GM19239 (cell line): ENCODE data around the gene DMGDH.
"Not testable (repeated sequence)": the region's sequence is repeated elsewhere in the genome, so short reads cannot be mapped to it uniquely, and the experiment has no call there.

Experiments
- DNase-seq: peaks from one replicate; pipeline ENCODE4 v3.0.0; 2011; ENCODE audit warnings: low spot score; ENCODE audit not compliant: insufficient read length
- FAIRE-seq: peaks from 2 replicates; lab custom pipeline; 2011; peaks lifted over from hg19 to GRCh38; lab: Jason Lieb, UNC

DMGDH gene

DNA sequence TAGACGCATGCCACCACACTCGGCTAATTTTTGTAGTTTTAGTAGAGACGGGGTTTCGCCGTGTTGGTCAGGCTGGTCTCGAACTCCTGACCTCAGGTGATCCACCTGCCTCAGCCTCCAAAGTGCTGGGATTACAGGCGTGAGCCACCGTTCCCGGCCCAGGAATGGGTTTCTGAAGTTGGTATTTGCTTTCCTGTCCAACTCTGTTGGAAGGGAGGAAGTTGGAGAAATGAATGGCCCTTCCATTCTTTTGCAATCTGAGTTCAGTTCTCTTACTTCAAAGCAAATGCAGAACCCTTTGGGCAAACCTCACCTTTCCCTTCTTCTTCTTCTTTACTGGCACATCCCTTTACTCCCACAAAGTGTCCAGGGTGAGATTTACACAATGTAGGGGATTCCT, 86.3 kb downstream of the DMGDH start:
- not testable (repeated sequence) for FAIRE-seq, DNase-seq

DNA sequence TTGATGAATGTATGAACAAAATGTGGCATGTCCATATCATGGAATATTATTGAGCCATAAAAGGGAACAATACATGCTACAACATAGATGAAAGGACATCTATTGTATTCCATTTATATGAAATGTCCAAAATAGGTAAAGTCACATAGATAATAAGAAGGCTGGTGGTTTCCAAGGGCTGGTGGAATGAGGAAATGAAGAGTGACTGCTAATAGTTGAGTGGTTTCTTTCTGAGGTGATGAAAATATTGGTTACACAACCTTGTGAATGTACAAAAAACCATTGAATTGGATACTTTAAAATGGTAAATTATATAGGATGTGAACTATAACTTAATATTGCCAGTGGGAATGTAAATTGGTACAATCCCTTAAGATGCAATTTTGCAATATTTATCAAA, 89.6 kb downstream of the DMGDH start:
- no peak for FAIRE-seq
- DNase-seq = no peak

DNA sequence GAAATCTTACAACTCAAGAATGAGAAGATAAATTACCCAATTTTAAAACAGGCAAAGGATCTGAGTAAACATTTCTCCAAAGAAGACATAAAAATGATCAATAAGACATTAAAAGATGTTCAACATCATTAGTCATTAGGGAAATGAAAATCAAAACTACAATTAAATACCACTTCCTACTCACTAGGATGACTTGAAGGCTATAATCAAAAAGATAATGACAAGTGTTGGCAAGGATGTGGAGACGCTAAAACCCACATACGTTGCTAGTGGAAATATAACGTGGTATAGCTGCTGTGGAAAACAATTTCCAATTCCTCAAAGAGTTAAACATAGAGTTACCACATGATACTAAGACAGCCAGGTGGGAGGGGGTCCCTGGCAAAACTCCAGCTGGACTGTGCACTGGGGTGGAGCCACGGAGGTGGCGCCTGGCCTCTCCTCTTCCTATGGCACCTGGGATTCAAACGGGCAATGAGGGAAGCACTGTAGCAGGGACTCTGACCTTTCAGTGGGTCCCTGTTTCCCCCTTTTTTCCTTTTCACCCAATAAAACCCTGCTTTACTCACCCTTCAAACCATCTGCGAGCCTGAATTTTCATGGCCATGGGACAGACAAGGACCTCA, 90.2 kb downstream of the DMGDH start:
- no peak for FAIRE-seq

DNA sequence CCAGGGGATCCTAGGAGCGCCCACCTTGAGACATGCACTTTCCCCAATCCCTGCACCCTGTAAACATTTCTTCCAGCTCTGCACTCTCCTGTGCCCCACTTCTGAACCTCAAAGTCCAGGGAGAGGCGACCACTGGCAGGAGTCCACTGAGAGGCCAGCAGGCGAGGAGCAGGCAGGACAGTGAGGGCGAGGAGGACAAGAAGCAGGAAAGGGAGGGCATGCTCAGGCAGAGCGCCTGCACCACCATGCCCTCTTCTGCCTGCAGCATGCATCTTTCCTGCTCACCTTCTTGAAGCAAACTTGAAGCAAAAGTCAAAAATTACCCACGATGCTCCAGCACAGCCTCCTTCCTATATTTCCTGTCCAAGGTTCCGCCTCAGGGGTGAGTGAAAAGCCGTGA, 94.4 kb downstream of the DMGDH start:
- DNase-seq = no peak
- no peak for FAIRE-seq

More for the DNA sequence above, 90.2 kb downstream of the DMGDH start:
- no peak for DNase-seq

DNA sequence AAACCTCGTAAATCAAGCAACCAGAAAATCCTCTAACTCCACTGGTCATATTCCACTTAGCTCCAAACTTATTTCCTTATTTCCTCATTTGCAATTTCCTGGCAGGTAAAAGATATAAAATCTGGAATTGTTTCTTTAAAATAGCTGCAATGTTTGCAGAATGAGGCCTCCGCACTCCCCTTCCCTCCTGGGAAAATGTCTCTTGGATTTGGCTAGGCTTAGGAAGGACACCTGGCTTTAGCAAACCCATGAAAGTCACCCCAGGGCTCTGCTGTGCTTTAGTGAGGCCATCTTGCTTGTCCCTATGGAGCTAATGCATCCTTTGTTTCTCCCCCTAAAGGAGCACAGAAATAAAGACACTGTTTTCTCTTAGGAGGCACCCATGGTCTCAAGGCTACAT, 94.9 kb downstream of the DMGDH start:
- DNase-seq (no peak), FAIRE-seq (no peak)

DNA sequence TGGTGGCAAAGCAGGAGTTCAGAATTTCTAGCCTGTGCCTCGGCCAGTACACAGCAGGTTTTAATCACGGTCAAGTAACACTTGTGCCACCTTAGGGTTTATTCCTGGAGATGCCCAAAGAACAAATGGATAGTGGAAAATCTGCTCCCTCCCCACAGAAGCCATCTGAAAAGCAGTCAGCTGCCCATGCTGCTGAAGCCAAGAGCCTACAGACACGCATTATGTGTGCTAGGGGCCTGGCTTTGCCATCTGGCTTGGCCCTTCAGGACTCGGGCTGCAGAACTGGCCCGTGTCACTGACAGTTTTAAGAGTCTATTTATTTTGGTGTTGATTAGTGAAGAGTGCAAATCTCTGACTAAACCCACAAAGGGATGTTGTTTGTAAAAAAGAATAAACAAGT, 95.5 kb downstream of the DMGDH start:
- no peak for FAIRE-seq

DNA sequence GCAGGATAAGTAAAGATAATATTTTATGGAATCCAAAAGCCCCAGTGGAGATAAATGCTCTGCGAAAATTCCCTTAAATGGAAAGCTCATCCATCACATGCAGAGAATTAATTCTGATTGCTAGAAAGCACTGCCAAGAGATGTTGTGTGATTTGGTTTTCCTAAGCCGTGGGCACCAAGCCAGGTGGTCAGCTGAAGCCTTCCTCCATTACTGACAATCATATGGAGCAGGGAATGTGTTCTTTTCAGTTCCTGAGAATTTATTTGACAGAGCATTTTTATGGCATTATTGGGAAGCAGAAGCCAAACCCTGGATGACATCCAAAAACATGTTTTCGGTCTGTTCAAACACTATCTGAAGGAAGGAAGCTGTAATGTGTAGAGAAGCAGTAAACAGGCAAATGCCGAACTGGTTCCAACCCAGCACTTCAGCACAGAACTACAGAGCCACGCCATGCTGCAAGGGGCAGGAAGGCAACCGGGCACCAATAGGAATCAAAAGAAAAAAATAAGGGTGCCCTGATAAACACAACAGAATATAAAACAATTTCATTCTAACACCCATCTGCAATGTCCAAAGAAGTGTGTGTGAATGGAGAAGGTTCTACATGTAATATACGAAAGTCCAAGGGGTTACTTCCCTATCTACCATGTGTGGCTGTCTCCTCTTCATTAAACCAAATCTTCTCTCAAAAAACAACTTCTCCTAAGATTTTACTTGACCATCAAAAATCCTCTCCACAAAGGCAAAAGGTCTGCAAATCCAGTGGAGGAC, 96.6 kb downstream of the DMGDH start:
- DNase-seq = no peak
- no peak for FAIRE-seq

More for the DNA sequence above, 95.5 kb downstream of the DMGDH start:
- DNase-seq = no peak

DNA sequence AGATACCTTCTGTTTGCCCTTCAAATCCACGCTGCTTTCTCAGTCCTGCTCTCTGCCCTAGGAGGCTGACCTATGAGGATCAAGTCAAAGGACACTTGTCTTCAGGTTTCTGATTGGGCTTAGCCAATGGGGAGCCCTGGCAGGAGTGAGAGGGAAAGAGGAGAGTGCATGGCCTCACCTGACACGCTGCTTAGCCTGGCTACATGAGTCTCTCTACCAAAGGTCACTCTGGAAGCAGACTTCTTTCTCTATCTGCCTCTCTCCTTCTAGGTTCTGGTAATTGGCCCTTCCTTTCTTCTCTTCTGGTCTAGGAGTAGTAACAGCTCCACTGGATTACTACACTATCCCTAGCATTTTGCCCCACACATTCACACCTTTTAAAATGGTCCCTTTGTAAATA, 97.5 kb downstream of the DMGDH start:
- DNase-seq = no peak
- FAIRE-seq = no peak

DNA sequence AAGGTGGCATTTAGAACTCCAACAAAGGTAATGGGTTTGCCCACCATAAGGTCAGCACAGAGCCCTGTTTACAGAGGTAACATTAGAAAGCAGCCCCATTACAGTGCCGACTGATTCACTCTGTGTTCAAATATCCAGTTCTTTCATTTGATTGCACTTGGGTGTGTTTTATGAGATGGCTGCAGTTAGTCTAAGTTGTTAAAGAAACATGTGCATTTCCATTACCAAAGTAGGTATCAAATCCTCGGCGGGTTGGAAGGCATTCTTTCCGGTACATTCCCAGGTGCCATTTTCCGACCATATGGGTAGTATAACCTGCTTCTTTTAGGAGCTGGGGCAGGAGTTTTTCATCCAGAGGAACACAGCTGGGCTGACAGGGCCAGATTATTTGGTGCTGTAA, 100.7 kb downstream of the DMGDH start:
- FAIRE-seq (no peak), DNase-seq (no peak)

DNA sequence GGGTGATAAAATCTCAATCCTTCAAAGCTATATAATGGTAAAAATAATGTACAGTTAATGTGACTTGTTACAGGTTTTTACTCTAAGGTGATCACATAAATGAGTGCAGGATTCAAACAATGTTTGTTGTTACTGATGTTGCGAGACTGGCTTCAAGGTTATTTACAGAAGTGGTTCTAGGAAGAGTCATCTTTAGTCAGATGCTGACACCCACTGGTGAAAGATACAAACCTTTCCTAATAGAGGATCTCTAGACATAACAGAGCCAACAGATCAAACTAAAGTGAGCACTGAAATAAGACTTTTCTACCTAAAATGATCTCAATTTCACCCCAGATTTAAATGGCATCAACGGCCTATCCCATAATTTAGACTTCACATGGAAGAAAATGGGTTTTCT, 104.6 kb downstream of the DMGDH start:
- no peak for DNase-seq
- peak; percentile 11 for FAIRE-seq

DNA sequence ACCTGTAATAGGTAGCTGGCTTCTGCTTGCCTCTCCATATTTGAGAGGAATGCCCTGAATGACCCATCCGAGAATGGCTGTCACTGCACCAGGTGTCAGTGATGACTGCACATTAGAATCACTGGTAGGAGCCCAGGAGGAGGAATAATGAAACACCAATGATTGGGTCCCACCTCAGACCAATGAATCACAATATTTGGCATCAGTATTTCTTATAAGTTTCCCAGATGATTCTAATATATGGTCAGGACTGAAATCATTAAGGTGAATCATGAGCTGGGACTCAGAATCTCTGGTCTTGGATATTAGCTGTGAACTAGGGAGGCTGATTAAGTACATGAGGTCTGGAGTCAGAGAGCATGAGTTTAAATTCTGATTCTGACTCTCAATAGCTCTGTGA, 107.7 kb downstream of the DMGDH start:
- no peak for DNase-seq
- FAIRE-seq = no peak

DNA sequence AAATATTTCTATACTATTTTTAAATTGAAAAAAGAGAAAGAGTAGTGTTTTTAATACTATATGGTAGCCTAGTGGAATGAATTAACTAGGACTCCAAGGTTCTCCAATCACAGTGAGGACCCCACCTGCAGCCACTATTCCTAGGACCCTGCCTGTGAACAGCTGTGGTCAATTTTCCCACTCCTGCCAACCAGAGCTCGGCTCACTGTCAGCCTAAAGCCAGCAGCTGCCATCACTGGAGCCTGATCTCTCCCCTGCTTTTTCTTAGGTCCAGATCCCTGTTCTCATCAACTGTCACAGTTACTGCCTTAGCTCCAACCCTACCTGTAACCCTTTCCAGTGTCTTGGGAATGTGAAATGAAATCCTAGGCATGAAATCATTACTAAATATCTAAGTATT, 109.7 kb downstream of the DMGDH start:
- DNase-seq (no peak), FAIRE-seq (no peak)

DNA sequence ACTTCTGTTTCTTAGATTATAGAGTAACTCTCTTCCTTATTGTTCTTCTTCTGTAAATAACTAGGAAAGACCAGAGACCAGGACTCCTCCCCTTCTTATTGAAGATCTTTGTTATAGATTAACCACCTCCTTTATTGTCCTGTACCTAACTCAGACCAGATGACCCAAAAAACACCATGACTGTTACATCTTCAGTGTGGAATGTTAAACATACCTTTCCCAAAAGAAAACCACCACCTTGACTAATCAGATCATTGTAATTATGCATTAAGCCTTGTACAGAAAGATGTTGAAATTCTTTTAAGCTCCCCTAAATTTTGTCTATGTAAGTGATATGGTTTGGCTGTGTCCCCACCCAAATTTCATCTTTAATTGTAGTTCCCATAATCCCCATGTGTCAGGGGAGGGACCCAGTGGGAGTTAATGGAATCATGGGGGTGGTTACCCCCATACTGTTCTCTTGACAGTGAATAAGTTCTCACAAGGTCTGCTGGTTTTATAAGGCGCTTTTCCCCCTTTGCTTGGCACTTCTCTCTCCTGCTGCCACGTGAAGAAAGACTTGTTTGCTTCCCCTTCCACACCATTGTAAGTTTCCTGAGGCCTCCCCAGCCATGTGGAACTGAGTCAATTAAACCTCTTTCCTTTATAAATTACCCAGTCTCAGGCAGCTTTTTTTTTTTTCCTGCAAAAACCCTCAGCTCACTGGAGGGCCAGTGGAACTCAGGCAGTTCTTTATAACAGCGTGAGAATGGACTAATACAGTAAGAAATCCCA, 110.6 kb downstream of the DMGDH start:
- FAIRE-seq (no peak), DNase-seq (no peak)

DNA sequence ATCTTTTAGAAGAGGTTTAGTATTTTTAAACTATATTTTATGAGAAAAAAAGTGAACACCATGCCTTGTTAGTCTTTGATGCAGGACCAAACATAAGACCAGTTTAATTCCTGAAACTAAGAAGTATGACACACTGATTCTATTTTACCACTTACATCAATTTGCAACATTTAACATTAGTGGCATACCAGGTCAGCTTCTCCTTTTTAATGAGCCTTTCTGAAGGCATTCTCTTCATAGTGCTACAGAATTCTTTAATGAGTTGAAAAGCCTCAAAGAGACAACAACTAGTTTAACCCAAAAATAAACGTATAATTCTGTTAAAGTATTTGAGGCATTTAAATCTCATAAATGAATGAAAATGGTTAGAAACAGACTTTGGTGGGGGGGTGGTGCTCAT, 112.6 kb downstream of the DMGDH start:
- DNase-seq (no peak), FAIRE-seq (no peak)

DNA sequence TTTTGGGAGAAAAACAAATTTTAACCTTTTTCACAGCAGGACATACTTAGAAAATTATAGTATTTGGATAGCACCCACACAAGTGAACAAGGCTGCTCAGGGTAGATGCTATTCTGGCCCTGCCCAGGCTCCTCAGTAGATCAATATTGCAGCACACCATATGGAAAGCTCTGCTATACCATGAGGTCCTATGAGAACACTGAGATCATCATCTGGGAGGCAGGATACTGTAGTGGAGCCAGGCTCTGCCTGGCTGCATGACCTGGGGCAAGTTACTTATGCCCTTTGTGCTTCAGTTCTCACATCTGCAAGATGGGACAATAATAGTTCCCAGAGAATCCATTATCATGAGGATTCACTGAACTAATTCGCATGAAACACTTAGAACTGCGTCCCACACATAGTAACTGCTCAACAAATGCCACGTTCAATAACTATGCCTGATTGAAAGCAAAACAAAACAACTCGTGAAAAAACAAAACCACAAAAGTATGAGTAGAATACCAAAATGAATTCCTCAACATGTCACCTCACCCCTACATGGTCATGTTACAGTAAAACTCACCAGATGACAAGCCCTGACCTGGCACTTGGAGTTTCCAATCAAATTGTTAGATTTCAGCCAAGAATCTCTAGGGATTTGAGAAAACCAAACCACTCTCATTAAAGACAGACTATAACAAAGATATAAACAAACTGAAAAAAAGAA, 116.2 kb downstream of the DMGDH start:
- FAIRE-seq (peak; percentile 56), DNase-seq (no peak)
